HG03378 (cell line): ENCODE measurements around the gene AMTN.
A peak's percentile ranks its signal among the peaks of the same experiment; 100 is the strongest.

Experiments
- ATAC-seq: cut with Tn5 transposase; IDR thresholded peaks from one replicate; pipeline ENCODE4 v1.9.1; 2021; ENCODE audit warnings: mild to moderate bottlenecking, moderate library complexity; ENCODE audit not compliant: unreplicated experiment

Gene AMTN

DNA sequence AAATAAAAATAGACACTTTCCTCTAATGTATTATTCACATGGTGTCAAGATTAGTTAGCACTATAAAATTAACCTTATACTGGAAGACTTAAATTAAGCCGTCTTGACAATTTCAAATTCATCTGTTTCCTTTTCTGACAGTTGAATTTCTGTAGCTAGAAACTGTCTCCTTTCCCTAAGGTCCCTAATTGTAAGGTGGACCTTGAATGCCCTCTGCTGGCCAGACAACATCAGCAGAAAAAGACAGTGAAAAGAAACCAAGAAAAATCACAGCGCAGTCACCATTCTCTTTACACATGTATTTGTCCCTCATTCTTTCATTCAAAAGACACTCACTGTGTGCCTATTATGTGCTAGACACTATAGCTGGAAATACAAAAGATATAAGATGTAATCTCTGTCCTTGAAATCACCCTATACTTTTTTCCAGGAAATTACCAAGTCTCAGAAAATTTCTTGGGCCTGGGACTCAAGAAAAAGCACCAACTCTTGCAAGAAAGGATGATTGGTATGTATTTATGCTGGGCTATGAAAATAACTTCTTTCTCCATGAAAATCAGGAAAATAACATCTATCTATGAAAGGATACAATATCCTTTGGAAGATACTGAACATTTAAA, 41.0 kb downstream of the AMTN start:
- peak; percentile 74 for ATAC-seq

DNA sequence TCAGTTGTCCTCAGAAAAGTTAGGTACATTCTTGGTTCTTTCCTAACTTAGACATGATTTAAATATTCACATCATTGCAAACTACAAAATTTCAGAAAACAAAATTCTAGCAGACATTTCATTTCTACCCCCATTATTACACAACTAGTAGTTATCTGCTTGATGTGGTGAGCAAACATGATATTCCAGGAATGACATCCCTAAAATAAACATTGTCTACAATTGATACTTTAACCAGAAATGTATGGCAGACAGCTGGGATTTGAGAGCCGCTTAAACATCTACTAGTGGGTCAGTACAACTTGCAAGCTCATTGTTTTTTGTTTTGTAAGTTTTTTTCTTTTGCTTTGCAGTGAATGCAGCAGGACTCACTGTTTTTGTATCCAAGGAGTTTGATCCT, 41.6 kb downstream of the AMTN start:
- ATAC-seq: no peak

DNA sequence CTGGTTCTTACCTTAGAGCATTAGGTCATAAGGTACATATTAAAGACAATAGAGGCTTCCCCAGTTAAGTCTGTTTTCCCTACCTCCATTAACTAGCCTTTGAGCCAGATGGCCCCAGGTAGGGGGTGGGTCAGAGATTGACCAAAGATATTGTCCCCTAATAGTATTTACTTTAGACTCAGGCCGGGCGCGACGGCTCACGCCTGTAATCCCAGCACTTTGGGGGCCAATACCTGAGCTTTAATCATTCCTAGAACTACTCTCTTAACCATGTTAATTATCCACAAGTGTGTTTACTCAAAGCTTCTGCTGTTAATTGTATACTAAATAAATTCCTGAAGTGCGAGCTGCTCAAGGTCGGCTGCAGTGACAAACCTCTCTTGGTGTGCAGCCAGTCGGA, 45.7 kb downstream of the AMTN start:
- no peak for ATAC-seq

DNA sequence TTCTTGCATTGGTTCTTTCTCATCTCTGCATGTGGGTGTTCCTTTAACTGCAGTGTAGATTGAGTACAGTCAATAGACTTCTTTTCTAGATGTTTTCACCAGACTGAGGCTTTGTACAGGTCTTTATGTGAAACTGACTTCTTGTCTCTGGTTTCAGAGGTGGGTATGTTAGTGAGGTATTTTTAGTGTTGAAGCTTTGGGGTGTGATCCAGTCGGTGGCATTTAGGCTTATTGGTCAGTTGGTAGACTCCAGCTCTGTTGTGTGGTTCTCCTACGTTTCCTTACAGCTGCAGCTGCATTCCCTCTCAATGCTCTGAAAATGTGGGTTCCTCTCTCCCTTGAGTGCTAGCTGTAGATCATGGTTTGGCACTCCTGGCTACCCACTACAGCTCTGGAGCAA, 52.4 kb downstream of the AMTN start:
- ATAC-seq: no peak

DNA sequence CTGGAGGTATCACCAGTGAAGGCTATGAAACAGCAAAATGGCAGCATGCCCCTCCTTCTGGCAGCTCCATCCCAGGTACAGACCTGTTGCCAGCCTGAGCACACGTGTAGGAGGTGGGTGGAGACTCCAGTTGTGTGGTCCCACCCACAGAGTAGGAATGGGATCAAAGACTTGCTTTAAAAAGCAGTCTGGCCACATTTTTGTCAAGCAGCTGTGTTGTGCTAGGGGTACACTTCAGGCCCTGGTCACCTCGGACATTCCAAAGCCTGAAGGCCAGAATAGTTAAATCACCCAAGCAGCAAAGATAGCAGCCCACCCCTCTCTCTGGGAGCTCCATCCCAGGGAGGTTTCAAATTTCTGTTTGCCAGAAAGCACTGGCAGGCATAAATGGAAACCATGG, 53.4 kb downstream of the AMTN start:
- ATAC-seq: no peak

DNA sequence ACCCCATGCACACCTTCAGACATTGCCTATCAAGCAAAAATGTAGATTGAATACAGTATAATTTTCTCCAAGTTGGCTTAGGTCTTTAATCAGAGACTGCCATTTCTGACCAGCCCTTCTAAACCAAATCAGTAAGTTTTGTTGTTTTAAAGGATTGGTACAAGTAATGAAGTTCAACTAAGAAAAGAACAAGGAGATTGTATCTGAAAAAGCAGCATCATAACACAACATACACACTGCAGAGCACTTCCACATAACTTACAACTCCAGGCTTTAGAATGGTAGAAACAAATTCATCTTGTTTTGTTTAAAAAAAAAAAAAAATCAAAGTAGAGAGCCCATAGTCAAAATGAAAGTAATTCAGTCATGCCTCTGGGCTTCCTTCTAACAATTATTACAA, 57.6 kb downstream of the AMTN start:
- ATAC-seq: no peak

DNA sequence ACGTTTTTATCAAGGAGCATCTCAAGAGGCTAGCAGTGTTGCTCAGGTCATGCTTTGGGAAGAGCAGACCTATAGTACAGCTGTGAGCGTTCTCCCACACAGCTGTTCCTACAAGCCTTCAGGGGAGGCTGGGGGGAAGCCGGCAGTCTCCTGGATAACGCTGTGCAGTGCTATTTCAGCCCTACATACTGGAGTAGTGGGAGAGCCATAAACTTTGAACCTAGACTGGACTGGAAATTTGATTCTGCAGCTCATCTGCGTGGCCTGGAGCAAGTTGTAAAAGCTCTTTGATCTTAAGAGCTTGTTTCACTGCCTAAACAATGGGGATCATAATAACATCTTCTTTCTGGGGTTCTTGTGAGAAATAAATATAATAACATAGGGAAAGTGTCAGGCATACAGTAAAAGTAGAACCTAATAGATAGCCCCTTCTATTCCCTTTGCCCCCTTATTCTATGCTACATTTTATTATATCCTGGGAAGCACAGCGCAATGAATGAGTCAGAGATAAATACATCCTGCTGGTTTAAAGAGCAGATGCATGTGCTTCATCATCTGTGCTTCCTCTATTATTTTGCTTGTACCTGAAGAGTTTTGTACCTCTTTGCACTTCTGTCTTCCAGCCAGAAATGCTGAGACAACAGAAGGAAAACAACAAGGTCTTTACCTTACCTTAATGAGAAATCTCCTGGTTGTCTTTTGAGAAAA, 59.0 kb downstream of the AMTN start:
- ATAC-seq: no peak

DNA sequence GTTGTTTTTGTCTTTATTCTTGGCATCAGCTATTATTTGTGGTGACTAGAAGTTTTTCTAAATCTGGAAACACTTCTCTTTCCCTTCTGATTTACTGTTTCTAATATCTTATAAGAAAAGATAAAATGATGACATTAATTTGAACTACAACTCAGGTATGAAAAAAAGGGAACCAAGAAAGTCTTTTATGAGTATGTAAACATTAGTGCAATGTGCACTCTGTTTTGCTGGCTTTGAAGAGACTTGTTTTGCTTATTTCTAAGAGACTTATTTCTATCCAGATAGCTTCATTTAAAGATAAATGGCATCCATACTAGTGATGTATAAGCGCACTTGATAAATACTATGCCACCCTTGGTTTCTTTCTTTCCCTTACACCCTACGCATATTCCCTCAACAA, 63.6 kb downstream of the AMTN start:
- ATAC-seq: no peak
